ENCODE results near the gene CACNA2D2. TPM values are rescaled to one million over a fixed set of nuclear protein-coding genes. Genes with fewer than 3 reads are reported as not detected.

Gene CACNA2D2
- total and polyA plus RNA-seq, 2 of the 4 experiments (the other 2 are of a cell fraction) = 0.15 TPM; not detected in 1

DNA sequence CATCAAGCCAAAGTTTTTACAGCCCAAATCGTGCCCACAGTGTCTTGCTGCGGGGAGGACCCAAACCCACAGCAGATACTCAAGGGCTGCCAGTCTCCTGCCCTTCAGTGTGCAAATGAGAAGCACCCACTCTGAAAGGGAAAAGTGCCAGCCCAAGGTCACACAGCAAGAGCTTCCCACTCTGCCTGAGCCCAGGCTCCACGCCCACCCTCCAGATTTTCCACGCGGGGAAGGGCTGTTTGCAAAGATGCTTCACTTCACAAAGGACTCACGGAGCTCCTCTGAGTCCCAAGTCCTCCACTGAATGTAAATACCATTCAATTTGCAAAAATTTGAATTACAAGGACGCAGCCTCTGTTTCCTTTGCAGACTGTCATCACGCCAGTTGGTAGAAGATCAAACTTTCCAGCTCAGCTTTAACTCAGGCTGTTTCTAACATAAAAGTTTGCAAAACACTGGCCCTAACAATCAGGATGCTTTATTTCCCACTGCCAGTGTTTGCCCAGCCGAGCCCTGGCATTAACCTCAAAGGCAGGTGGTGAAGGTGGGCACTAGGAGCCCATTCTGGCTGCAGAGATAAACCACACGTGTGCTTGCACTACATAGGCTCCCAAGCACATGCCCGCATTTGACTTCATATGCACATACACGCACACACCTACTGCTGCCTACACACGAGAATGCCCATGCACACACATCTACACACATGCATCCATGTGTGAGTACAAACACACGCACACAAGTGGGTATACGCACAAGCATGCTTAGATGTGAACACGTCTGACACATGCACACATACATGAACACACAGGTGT, 7.6 kb downstream of the CACNA2D2 start:
- ChIA-PET CTCF (no interaction called here), POLR2A (ENCODE audit: unreplicated experiment) (no interaction called here)
- no peak overlapping the region for H2AK5ac ChIP-seq (ENCODE audit: low read depth, low read length)
- H3K14ac ChIP-seq (replicated peaks; ENCODE audit: low read depth, low read length) = no peak overlapping the region
- no peak overlapping the region for H2BK120ac ChIP-seq (ENCODE audit: low read depth, low read length)
- peaks cover 57% of the 10 kb centered on the region for H3K27me3 ChIP-seq (ENCODE audit: control insufficient read depth, insufficient read depth, low read length)
- 51% methylated on average over 8 of the region's 16 CpGs; no CpG with 5 or more reads in 1 of the 2 experiments for WGBS, 2 experiments (ENCODE audit: extremely low coverage in 2 of 2, insufficient read length in 1 of 2)
- H2AK9ac ChIP-seq (replicated peaks; ENCODE audit: low read depth, low read length, poor library complexity) = no peak overlapping the region
- no peak overlapping the region for H3K18ac ChIP-seq (ENCODE audit: low read depth, low read length)
- no peak overlapping the region for H4K91ac ChIP-seq (ENCODE audit: insufficient read depth, low read depth, low read length)
- no peak for TF ChIP-seq CEBPB (IDR thresholded peaks at IDR 0.05; ENCODE audit: low read depth, low read length)
- no peak for TF ChIP-seq BHLHE40 (IDR thresholded peaks at IDR 0.05; ENCODE audit: low read depth, low read length)
- TF ChIP-seq FOS (IDR thresholded peaks at IDR 0.05; ENCODE audit: low read depth, low read length) = no peak
- no peak overlapping the region for H2BK20ac ChIP-seq (ENCODE audit: low read depth, low read length)
- dilution Hi-C loops (cut with HindIII; ENCODE audit: low sequenced_read_pairs, unreplicated experiment) (no loop called here), in situ Hi-C loops (cut with MboI; ENCODE audit: low sequenced_read_pairs) (no loop called here), intact Hi-C loops (cut with micrococcal nuclease) (no loop called here)
- no peak overlapping the region for H2BK15ac ChIP-seq (ENCODE audit: low read depth, low read length)
- H3K9me1 ChIP-seq (ENCODE audit: insufficient read depth, low read length) = peaks cover 2% of the 10 kb centered on the region; the same call in 1 of the 2 replicates
- no peak overlapping the region for H2BK5ac ChIP-seq (ENCODE audit: low read depth, low read length, poor library complexity, severe bottlenecking)
- no peak for DNase-seq
- H3K9me3 ChIP-seq (ENCODE audit: control insufficient read depth, insufficient read depth, low read length) = no peaks in the 10 kb centered on the region; the same call in 1 of the 2 replicates
- no peaks in the 10 kb centered on the region for H4K20me1 ChIP-seq (ENCODE audit: insufficient read depth, low read length)
- H3K4me3 ChIP-seq (ENCODE audit: insufficient read depth, low read depth, low read length) = no peak overlapping the region
- H4K5ac ChIP-seq (ENCODE audit: low read depth, low read length) = no peak overlapping the region
- no peaks in the 10 kb centered on the region for H3K4me1 ChIP-seq (ENCODE audit: control insufficient read depth, insufficient read depth, low read length)
- H3K36me3 ChIP-seq (ENCODE audit: control insufficient read depth, insufficient read depth, low read length) = no peaks in the 10 kb centered on the region
- ATAC-seq (ENCODE audit: low read depth) = no peak
- no peak overlapping the region for H3K23ac ChIP-seq (ENCODE audit: low read depth, low read length)
- H2AFZ ChIP-seq (replicated peaks; ENCODE audit: low read length, poor library complexity) = peak overlapping the region; percentile 33
- H3K27ac ChIP-seq (ENCODE audit: insufficient read depth, low read length) = no peak overlapping the region
- H3K4ac ChIP-seq (ENCODE audit: low read depth, low read length) = no peak overlapping the region
- BruUV-seq (replicated peaks) = no TSS peak
- no peaks in the 10 kb centered on the region for H3K79me1 ChIP-seq (ENCODE audit: low read depth in 1 of 2, low read length in 2 of 2)
- no peak overlapping the region for H3K56ac ChIP-seq (ENCODE audit: extremely low read depth, insufficient read depth, low read length)
- no peak overlapping the region for H3K9ac ChIP-seq (ENCODE audit: low read depth, low read length)
- H3K4me2 ChIP-seq (ENCODE audit: low read depth, low read length) = no peak overlapping the region
- no peak overlapping the region for H4K8ac ChIP-seq (ENCODE audit: low read depth in 2 of 2, low read length in 2 of 2)
